HG03460 (cell line): ENCODE data around the gene ARL15.
"Not testable (repeated sequence)": the region's sequence is repeated elsewhere in the genome, so short reads cannot be mapped to it uniquely, and the experiment has no call there.

Source experiments
- ATAC-seq: cut with Tn5 transposase; IDR thresholded peaks from one replicate; pipeline ENCODE4 v1.9.1; 2021; ENCODE audit not compliant: unreplicated experiment

Gene ARL15

GRCh38 chr5:53871775-53872174 lies 438.6 kb downstream of the ARL15 start:
- no peak for ATAC-seq

- ATAC-seq = no peak
These were observed 439.3 kb downstream of the ARL15 start for GRCh38 chr5:53871050-53871449.

- no peak for ATAC-seq
These were observed 451.5 kb downstream of the ARL15 start for GRCh38 chr5:53858700-53859456.

- ATAC-seq = no peak
These were observed 453.9 kb downstream of the ARL15 start for GRCh38 chr5:53856506-53856905.

- ATAC-seq = not testable (repeated sequence)
These were observed 473.4 kb downstream of the ARL15 start for GRCh38 chr5:53836851-53837430.

GRCh38 chr5:53834500-53834899 lies 475.9 kb downstream of the ARL15 start:
- ATAC-seq = no peak
